GM06990 (cell line): ENCODE measurements around the gene KLHDC8B.

Experiments
- DNase-seq: peaks from one replicate; pipeline ENCODE4 v3.0.0-alpha.2; 2011; ENCODE audit not compliant: insufficient read length; ENCODE audit errors: extremely low read depth
- H3K27me3 ChIP-seq: replicated peaks from 2 replicates; pipeline ENCODE4 v1.6.0; 2011; ENCODE audit warnings: low read length; ENCODE audit not compliant: control insufficient read depth, insufficient read depth
- H3K36me3 ChIP-seq: 2 replicates; pipeline ENCODE4 v1.5.1; 2011; ENCODE audit warnings: low read length; ENCODE audit not compliant: control insufficient read depth, insufficient read depth
- H3K4me3 ChIP-seq: replicated peaks from 2 replicates; pipeline ENCODE4 v1.5.1; 2011; ENCODE audit warnings: low read depth, mild to moderate bottlenecking, control low read depth, low read length
- CTCF ChIP-seq: IDR thresholded peaks from 2 replicates; pipeline ENCODE4 v1.5.1; 2011; ENCODE audit warnings: low read length, control low read depth, mild to moderate bottlenecking, inconsistent platforms; ENCODE audit not compliant: insufficient read depth, poor library complexity, severe bottlenecking

The KLHDC8B gene

DNA sequence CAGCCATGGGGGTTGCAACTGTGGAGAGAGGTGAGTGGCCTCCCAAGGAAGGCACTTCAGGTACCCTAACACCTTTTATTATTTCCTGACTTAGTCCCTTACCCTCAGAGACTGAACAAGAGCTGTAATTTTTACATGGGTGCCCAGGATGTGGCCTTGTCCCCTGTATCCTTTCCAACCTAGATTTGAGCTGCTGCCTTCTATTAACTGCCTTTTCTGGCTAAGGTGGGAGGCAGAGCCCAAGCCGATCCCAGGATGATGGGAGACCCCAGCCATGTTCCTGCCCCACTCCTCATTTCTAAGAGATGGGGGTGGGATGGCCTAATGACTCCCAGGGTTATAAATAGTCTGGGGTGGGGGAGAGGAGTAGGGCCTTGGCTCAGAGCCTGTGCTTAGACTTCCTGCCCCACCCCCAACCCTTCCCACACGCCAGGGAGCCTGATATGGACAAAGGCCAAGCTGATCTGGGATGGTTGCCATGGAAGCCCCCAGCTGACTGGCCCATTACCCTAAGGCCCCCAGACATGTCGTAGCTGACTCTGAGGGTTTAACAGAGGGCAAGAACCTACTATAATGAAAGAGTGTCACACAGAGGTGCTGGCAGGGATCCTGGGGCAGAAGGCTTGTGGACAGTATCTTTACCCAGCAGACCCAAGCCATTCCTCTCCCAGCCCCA is 1.9 kb downstream of the KLHDC8B start:
- no peaks in the 10 kb centered on the region for H3K36me3 ChIP-seq
- no peak overlapping the region for H3K4me3 ChIP-seq
- DNase-seq, result no peak
- TF ChIP-seq CTCF, result no peak
- H3K27me3 ChIP-seq, result no peaks in the 10 kb centered on the region

DNA sequence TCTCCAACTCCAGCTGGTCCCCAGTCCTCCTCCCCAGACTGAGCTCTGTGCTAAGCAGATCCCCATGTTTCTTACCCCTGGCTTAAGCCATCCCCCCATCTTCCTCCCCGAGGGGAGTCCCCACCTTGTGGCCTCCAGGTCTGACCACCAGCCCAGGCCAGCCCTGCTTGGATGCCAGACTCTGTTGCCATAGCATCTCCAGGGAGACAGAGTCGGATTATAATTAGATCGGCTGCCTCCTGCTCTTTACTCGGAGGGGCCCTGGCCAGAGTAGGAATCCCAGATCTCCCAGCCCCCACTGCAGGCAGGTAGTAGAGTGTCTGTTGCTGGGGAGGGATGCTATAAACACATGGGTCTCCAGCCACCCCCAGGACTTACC is 2.4 kb downstream of the KLHDC8B start:
- Histone ChIP-seq H3K27me3 (no peaks in the 10 kb centered on the region), H3K4me3 (no peak overlapping the region), H3K36me3 (no peaks in the 10 kb centered on the region)
- TF ChIP-seq CTCF, result no peak
- no peak for DNase-seq

DNA sequence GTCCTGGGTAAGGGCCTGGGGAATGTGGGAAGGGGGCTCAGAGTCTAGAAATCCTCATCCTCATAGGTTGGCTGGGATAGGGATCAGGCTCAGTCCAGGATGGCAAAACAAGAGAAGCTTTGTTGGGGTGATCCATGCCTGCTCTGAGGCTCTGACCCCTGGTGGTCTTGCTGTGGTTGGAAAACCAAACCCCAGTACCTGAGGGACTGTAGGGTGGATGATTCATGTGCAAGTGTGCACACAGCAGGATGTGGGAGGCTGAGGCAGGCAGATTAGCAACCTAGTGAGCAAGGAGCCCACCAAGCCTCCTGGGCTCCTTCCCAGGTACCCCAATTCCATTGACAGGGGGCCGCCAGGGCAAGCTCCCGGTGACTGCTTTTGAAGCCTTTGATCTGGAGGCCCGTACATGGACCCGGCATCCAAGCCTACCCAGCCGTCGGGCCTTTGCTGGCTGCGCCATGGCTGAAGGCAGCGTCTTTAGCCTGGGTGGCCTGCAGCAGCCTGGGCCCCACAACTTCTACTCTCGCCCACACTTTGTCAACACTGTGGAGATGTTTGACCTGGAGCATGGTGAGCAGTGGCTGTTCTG is 3.1 kb downstream of the KLHDC8B start:
- Histone ChIP-seq H3K36me3 (no peaks in the 10 kb centered on the region), H3K27me3 (no peaks in the 10 kb centered on the region), H3K4me3 (no peak overlapping the region)
- no peak for TF ChIP-seq CTCF
- DNase-seq, result no peak

DNA sequence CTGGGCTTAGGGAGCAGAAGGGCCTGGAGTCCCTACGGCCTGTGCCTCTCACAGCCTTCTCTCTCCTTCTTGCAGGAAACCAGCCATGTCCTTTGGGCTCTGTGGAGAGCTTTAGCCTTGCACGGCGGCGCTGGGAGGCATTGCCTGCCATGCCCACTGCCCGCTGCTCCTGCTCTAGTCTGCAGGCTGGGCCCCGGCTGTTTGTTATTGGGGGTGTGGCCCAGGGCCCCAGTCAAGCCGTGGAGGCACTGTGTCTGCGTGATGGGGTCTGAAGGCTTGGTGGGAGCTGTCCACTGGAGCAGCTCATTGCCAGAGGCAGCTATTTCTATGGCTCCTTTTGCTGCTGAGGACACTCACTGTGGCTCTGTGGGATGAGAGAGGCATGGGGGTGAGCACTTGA is 4.1 kb downstream of the KLHDC8B start:
- DNase-seq, result no peak
- TF ChIP-seq CTCF, result no peak
- H3K4me3 ChIP-seq, result no peak overlapping the region

GRCh38 chr3:49177073-49177472 is 5.7 kb downstream of the KLHDC8B start:
- Histone ChIP-seq H3K27me3 (no peaks in the 10 kb centered on the region), H3K36me3 (no peaks in the 10 kb centered on the region), H3K4me3 (no peak overlapping the region)
- DNase-seq, result no peak
- no peak for TF ChIP-seq CTCF

More for the DNA sequence above, 4.1 kb downstream of the KLHDC8B start:
- no peaks in the 10 kb centered on the region for H3K27me3 ChIP-seq
- H3K36me3 ChIP-seq, result no peaks in the 10 kb centered on the region
